ENCODE results near the gene NEUROD1.

DNA sequence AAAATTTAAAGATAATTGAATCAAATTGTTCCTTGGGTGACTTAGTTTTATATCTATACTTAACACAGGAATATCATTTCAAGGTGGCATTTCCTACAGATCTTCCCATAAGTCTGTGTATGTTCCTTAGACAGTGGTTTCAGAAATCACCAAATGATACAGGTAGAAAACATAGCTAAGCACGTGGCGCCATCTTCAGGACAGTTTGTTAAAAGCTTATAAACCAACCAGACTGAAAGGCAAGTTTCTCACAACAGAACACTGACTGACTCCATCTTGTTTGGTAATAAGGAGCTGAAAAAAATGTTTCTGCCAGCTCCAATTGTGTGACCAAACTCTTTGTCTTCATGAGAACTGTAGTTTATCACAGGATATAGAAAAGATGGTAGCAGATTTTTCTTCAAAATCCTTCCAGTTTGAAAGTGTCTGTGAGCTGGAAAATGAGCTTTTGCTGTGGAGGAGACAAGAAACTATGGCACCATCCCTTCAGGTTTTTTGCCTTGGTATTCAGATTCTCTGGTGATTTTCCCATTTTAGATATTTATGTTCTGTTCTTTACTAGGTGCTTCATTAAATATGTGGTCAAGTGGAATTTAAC is 34.8 kb upstream of the NEUROD1 start:
- TF ChIP-seq GATA2 (IDR thresholded peaks at IDR 0.05; ENCODE audit: low read depth, low read length) (no peak), GATA3 (IDR thresholded peaks at IDR 0.05; ENCODE audit: low read depth, low read length) (no peak)
